Transverse colon (tissue), 4 donors: ENCODE data around the gene SMPD4.
"Not testable (repeated sequence)": the region's sequence is repeated elsewhere in the genome, so short reads cannot be mapped to it uniquely, and the experiment has no call there.

Source experiments
- CTCF ChIP-seq, 5 experiments: fragments of 200-600 bp in 3 of 5; fragments of 450-650 bp in 2 of 5; sonication (generic) in 3 of 5; IDR thresholded peaks; 1 replicate in 2 of 5; 2 replicates in 3 of 5; pipeline ENCODE4 v1.5.1; 2016 to 2017; ENCODE audit warnings: antibody characterized with exemption in 5 of 5, inconsistent platforms in 3 of 5, mild to moderate bottlenecking in 2 of 5, moderate library complexity in 1 of 5
- POLR2A ChIP-seq: fragments of 450-650 bp; IDR thresholded peaks from one replicate; pipeline ENCODE4 v1.6.1; 2016; ENCODE audit warnings: antibody characterized with exemption, mild to moderate bottlenecking, moderate library complexity
- POLR2AphosphoS5 ChIP-seq, 3 donors: sonication (generic); formaldehyde crosslinking; IDR thresholded peaks; one replicate each; pipeline ENCODE4 v1.6.1; 2016; ENCODE audit warnings: antibody characterized with exemption in 3 of 3

GRCh38 chr2:130138841-130139251 lies 42.6 kb downstream of the SMPD4 start:
- TF ChIP-seq CTCF (IDR thresholded peaks at IDR 0.05); POLR2AphosphoS5 (IDR thresholded peaks at IDR 0.05); POLR2A: not testable (repeated sequence)
